ENCODE measurements around the gene APP.

Gene APP

DNA sequence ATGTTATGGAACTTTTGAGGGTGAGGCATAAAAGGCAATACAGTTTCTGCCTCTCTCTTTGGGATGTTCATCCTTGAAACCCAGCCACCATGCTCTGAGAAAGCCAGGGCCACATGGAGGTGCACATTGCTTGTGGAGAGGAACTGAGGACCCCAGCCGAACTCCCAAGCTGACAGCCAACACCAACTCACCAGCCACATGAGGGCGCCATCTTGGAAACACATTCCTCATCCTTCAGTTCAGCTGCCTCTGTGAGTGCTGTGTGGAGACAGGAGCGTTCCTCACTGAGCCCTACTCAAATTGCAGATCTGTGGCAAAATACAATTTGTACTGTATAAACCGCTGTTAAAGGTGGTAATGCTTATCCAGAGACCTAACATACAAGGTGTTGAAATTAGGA lies 298.3 kb downstream of the APP start:
- FAIRE-seq (no peak), DNase-seq (ENCODE audit: insufficient read length, low spot score) (no peak)
- TF ChIP-seq PAX5 (IDR thresholded peaks at IDR 0.05; ENCODE audit: insufficient read depth, low read length, severe bottlenecking), result no peak
- TF ChIP-seq POLR2A (IDR thresholded peaks at IDR 0.05; ENCODE audit: low read depth, low read length), result no peak
- TF ChIP-seq POU2F2 (IDR thresholded peaks at IDR 0.05; ENCODE audit: low read depth, low read length), result no peak
- TF ChIP-seq POLR2AphosphoS5 (IDR thresholded peaks at IDR 0.05; ENCODE audit: low read depth, low read length), result no peak
- no peak for TF ChIP-seq TAF1 (IDR thresholded peaks at IDR 0.05; ENCODE audit: low read depth, low read length)
- TF ChIP-seq SPI1 (IDR thresholded peaks at IDR 0.05; ENCODE audit: low read depth, low read length), result no peak

DNA sequence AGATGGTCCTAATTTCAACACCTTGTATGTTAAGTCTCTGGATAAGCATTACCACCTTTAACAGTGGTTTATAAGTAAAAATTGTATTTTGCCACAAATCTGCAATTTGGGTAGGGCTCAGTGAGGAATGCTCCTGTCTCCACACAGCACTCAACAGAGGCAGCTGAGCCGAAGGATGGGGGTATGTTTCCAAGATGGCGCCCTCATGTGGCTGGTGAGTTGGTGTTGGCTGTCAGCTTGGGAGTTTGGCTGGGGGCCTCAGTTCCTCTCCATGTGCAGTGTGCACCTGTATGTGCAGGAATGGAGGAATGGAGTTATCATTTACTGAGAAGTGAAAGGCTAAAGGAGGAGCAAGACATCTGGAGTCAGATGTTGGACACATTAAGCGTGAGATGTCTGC lies 299.0 kb downstream of the APP start:
- DNase-seq (ENCODE audit: insufficient read length, low spot score) (no peak), FAIRE-seq (no peak)
- TF ChIP-seq POU2F2 (IDR thresholded peaks at IDR 0.05; ENCODE audit: low read depth, low read length) (no peak), POLR2AphosphoS5 (IDR thresholded peaks at IDR 0.05; ENCODE audit: low read depth, low read length) (no peak), TAF1 (IDR thresholded peaks at IDR 0.05; ENCODE audit: low read depth, low read length) (no peak), SPI1 (IDR thresholded peaks at IDR 0.05; ENCODE audit: low read depth, low read length) (no peak), POLR2A (IDR thresholded peaks at IDR 0.05; ENCODE audit: low read depth, low read length) (no peak), PAX5 (IDR thresholded peaks at IDR 0.05; ENCODE audit: insufficient read depth, low read length, severe bottlenecking) (no peak)

DNA sequence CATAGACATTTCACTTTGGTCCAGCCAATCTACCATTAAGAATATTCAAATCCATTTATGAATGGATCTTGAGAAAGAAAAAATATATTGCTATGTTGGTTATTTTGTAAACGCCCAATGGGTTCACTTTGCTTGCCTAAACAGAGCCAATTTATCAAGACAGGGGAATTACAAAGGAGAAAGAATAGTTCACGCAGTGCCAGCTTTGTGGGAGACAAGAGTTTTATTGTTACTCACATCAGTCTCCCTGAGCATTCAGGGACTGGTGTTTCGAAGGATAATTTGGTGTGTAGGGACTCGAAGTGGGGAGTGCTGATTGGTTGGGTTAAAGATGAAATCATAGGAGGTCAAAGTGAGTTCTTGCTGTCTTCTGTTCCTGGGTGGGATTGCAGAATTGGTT lies 300.5 kb downstream of the APP start:
- DNase-seq (ENCODE audit: insufficient read length, low spot score) (no peak), FAIRE-seq (no peak)
- no peak for TF ChIP-seq PAX5 (IDR thresholded peaks at IDR 0.05; ENCODE audit: insufficient read depth, low read length, severe bottlenecking)
- TF ChIP-seq POU2F2 (IDR thresholded peaks at IDR 0.05; ENCODE audit: low read depth, low read length), result no peak
- no peak for TF ChIP-seq POLR2A (IDR thresholded peaks at IDR 0.05; ENCODE audit: low read depth, low read length)
- TF ChIP-seq SPI1 (IDR thresholded peaks at IDR 0.05; ENCODE audit: low read depth, low read length), result no peak
- TF ChIP-seq POLR2AphosphoS5 (IDR thresholded peaks at IDR 0.05; ENCODE audit: low read depth, low read length), result no peak
- no peak for TF ChIP-seq TAF1 (IDR thresholded peaks at IDR 0.05; ENCODE audit: low read depth, low read length)

DNA sequence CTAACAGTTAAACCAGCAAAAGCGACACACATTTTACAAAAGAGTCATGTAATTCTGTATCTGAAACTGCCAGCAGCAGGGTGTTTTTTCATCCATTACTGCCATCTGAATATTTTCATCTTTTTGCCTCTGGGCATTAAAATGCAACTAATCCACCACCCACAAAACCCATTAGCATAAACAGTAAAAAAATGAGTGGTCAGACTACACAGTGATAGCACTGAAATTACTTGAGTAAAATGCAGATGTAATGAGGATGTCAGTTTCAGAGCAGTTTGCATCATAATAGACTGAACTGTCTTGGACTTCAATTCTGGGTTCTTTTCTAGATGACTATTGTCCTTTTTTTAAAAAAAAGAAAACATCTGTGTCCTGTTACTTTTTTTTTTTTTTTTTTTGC lies 303.5 kb downstream of the APP start:
- no peak for FAIRE-seq
- DNase-seq (ENCODE audit: insufficient read length, low spot score), result no peak
- TF ChIP-seq PAX5 (IDR thresholded peaks at IDR 0.05; ENCODE audit: insufficient read depth, low read length, severe bottlenecking), result no peak
- no peak for TF ChIP-seq SPI1 (IDR thresholded peaks at IDR 0.05; ENCODE audit: low read depth, low read length)
- no peak for TF ChIP-seq POLR2AphosphoS5 (IDR thresholded peaks at IDR 0.05; ENCODE audit: low read depth, low read length)
- no peak for TF ChIP-seq TAF1 (IDR thresholded peaks at IDR 0.05; ENCODE audit: low read depth, low read length)
- no peak for TF ChIP-seq POU2F2 (IDR thresholded peaks at IDR 0.05; ENCODE audit: low read depth, low read length)
- no peak for TF ChIP-seq POLR2A (IDR thresholded peaks at IDR 0.05; ENCODE audit: low read depth, low read length)

DNA sequence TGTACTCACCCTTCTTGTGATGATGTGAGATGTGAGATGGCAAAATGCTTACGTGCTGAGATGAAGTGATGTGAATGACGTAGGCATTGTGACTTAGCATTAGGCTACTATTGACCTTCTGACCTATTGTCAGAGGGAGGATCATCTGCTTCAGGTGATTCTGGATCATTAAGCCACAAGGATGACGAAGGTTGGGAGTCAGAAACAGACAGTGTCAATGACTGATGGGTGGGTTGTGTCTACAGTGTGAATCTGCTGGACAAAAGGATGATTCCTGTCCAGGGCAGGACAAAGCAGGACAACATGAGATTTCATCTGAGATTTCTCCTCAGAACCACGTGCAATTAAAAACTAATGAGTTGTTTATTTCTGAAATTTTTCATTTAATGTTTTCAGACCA lies 306.8 kb downstream of the APP start:
- TF ChIP-seq TAF1 (IDR thresholded peaks at IDR 0.05; ENCODE audit: low read depth, low read length) (no peak), POLR2AphosphoS5 (IDR thresholded peaks at IDR 0.05; ENCODE audit: low read depth, low read length) (no peak), PAX5 (IDR thresholded peaks at IDR 0.05; ENCODE audit: insufficient read depth, low read length, severe bottlenecking) (no peak), POU2F2 (IDR thresholded peaks at IDR 0.05; ENCODE audit: low read depth, low read length) (no peak), SPI1 (IDR thresholded peaks at IDR 0.05; ENCODE audit: low read depth, low read length) (no peak)
- no peak for DNase-seq (ENCODE audit: insufficient read length, low spot score)
- FAIRE-seq, result no peak

DNA sequence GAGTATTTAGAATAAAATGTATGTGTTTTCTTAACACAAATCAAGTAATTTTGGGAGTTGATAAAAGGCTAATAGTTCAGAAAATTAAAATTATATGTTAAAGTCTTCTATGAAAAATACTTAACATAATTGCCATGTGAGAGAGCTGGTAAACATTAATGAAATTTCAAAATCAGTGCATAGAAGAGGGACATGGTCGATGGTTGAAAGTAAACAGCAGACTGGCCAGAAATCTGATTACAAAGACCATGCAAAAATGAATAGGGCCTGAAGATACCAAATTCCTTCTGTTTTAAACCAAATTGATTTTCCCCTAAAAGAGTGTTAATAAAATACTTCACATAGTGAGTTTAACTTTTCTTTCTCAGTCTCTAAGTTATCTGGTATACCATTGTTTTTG lies 307.5 kb downstream of the APP start:
- DNase-seq (ENCODE audit: insufficient read length, low spot score) (no peak), FAIRE-seq (no peak)
- TF ChIP-seq POU2F2 (IDR thresholded peaks at IDR 0.05; ENCODE audit: low read depth, low read length), result no peak
- no peak for TF ChIP-seq POLR2A (IDR thresholded peaks at IDR 0.05; ENCODE audit: low read depth, low read length)
- TF ChIP-seq POLR2AphosphoS5 (IDR thresholded peaks at IDR 0.05; ENCODE audit: low read depth, low read length), result no peak
- no peak for TF ChIP-seq TAF1 (IDR thresholded peaks at IDR 0.05; ENCODE audit: low read depth, low read length)
- TF ChIP-seq SPI1 (IDR thresholded peaks at IDR 0.05; ENCODE audit: low read depth, low read length), result no peak
- no peak for TF ChIP-seq PAX5 (IDR thresholded peaks at IDR 0.05; ENCODE audit: insufficient read depth, low read length, severe bottlenecking)

DNA sequence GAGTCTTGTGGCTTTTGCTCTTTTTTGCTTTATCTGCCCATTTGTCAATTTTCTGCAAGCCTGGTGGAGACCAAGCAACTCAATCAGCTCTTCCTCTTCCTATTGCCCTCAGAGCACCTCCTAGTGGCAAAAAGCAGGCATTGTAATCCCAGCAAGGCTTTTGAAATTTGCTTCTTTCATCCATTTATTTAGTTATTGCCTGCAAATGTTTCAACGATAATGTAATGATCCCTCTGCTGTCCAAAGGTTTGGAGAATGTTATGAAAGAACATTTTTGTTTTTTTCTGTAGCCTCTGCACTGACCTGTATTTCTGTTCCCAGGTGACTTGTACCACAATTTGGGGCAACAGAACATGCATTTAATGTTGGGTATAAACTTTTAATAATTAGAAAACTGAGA lies 308.0 kb downstream of the APP start:
- no peak for TF ChIP-seq POLR2A (IDR thresholded peaks at IDR 0.05; ENCODE audit: low read depth, low read length)
- peak; percentile 35 for TF ChIP-seq SPI1 (IDR thresholded peaks at IDR 0.05; ENCODE audit: low read depth, low read length)
- FAIRE-seq (no peak), DNase-seq (ENCODE audit: insufficient read length, low spot score) (no peak)

DNA sequence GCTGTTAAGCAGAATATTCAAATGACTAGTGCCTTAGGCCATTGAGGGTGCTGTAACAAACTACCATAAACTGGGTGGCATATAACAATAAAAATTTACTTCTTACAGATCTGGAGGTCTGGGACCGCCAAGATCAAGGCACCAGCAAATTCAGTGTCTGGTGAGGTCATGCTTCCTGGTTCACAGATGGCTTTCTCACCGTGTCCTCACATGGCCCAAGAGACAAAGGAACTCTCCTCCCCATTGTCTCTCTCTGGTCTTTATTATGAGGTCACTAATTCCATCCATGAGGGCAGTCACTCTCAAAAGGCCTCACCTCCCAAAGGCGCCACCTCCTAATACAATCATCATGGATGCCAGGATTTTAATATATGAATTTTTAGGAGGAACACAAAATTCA lies 308.5 kb downstream of the APP start:
- DNase-seq (ENCODE audit: insufficient read length, low spot score) (no peak), FAIRE-seq (no peak)
- TF ChIP-seq POLR2AphosphoS5 (IDR thresholded peaks at IDR 0.05; ENCODE audit: low read depth, low read length), result no peak
- TF ChIP-seq PAX5 (IDR thresholded peaks at IDR 0.05; ENCODE audit: insufficient read depth, low read length, severe bottlenecking), result no peak
- no peak for TF ChIP-seq SPI1 (IDR thresholded peaks at IDR 0.05; ENCODE audit: low read depth, low read length)
- TF ChIP-seq POU2F2 (IDR thresholded peaks at IDR 0.05; ENCODE audit: low read depth, low read length), result no peak
- no peak for TF ChIP-seq TAF1 (IDR thresholded peaks at IDR 0.05; ENCODE audit: low read depth, low read length)
- no peak for TF ChIP-seq POLR2A (IDR thresholded peaks at IDR 0.05; ENCODE audit: low read depth, low read length)

DNA sequence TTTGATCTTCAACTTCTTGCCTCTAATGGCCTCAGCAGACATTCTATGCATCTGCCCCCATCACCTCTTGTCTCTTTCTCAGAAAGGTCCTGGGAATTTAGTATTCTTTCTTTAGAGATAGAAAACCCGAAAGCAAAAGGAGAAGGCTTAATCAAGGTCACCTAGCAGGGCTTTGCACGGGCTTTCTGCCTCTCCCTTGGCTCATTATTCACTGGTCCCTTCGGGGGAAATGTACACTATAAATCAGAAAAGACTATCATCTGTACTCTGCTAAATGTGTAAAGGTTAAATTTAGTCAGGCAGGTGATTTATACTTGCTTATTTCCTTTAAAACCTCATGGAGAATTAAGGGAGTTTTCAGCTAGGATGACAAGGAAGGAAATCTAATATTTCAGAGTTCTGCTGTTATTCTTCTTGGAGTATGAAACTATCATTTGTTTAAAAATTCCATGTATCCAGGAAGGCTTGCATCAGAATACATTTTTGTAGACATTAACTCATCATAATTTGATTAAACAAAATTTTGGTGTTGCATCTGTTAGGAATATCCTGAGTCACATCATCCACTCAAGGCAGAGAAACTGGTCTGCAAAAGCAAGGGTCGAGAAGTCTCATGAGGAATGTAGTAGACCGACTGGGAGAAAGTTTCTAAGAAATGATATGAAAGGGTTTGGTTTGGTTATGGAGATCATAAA lies 311.2 kb downstream of the APP start:
- DNase-seq (ENCODE audit: insufficient read length, low spot score) (no peak), FAIRE-seq (no peak)
- TF ChIP-seq TAF1 (IDR thresholded peaks at IDR 0.05; ENCODE audit: low read depth, low read length), result no peak
- TF ChIP-seq PAX5 (IDR thresholded peaks at IDR 0.05; ENCODE audit: insufficient read depth, low read length, severe bottlenecking), result no peak
- no peak for TF ChIP-seq POLR2A (IDR thresholded peaks at IDR 0.05; ENCODE audit: low read depth, low read length)
- no peak for TF ChIP-seq POU2F2 (IDR thresholded peaks at IDR 0.05; ENCODE audit: low read depth, low read length)
- no peak for TF ChIP-seq POLR2AphosphoS5 (IDR thresholded peaks at IDR 0.05; ENCODE audit: low read depth, low read length)
- no peak for TF ChIP-seq SPI1 (IDR thresholded peaks at IDR 0.05; ENCODE audit: low read depth, low read length)

DNA sequence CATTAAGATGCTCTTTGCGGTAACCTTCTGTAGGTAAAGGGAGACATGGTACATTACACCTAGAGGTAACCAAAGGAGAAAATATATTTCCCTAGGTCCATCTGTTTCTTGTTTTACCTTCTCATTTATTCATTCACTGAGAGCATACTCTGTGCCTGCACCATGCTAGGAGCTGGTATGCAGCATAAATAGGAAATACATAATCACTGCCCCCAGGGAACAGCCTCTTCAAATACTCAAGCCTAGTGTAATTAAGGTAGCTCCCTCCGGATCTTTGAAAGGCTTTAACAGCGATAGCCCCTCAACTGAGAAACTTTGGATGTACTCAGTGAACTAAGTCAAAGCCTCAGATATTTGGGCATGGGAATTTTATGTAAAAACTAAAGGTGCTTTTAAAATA lies 312.2 kb downstream of the APP start:
- TF ChIP-seq POLR2A (IDR thresholded peaks at IDR 0.05; ENCODE audit: low read depth, low read length) (no peak), POLR2AphosphoS5 (IDR thresholded peaks at IDR 0.05; ENCODE audit: low read depth, low read length) (no peak), SPI1 (IDR thresholded peaks at IDR 0.05; ENCODE audit: low read depth, low read length) (no peak), POU2F2 (IDR thresholded peaks at IDR 0.05; ENCODE audit: low read depth, low read length) (no peak), TAF1 (IDR thresholded peaks at IDR 0.05; ENCODE audit: low read depth, low read length) (no peak)
- DNase-seq (ENCODE audit: insufficient read length, low spot score), result no peak
- FAIRE-seq, result no peak

Data from GM12891 (cell line).